Stimulated activated CD8-positive, alpha-beta memory T cell treated with anti-CD3 and anti-CD28 coated beads, Interleukin-15, amount 100 ng/mL, for 4 hours (primary cell): ENCODE measurements around the gene PTPRE.

Experiments used
- DNase-seq, 2 donors: peaks; one replicate each; pipeline ENCODE4 v3.0.0-alpha.2; 2020; ENCODE audit warnings: low read depth in 2 of 2

The PTPRE gene

DNA sequence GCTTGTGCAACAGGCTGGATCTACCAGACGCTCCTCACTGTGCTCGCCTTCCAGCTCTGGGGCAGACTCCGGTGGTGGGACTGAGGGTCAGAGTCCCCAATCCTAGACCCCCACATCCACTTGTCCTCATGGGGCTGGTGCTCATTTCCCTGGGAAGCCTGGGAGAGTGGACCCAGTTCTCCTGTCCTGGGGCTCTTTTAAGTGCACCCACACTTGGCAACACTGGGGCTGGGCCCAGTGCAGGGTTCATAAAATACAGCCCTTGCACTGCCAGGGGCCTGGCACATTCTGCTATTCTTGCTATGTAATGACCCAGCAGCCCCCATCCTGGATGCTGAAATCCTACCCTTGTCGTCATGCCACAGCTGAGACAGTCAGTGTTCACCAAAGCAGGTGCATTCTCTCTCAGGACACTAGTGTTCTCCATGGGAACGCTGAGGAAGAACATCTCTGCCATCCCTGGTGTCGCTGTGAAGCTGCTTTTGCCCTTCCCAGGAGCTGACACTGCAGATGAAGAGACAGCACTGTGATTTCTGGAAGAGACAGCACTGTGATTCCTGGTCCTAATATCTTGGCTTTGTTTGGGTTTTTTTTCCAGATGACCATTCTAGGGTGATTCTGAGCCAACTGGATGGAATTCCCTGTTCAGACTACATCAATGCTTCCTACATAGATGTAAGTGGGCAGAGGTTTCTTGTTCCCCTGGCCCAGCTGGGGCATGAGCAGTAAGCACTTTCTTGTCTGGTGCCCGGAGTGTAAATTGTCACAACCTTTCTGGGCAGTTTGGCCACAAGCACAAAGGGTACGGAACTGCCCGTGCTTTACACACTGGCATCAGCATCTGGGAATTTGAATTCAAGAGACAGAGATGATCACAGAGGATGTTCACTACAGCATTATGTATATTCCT is 153.7 kb downstream of the PTPRE start:
- no peak for DNase-seq

DNA sequence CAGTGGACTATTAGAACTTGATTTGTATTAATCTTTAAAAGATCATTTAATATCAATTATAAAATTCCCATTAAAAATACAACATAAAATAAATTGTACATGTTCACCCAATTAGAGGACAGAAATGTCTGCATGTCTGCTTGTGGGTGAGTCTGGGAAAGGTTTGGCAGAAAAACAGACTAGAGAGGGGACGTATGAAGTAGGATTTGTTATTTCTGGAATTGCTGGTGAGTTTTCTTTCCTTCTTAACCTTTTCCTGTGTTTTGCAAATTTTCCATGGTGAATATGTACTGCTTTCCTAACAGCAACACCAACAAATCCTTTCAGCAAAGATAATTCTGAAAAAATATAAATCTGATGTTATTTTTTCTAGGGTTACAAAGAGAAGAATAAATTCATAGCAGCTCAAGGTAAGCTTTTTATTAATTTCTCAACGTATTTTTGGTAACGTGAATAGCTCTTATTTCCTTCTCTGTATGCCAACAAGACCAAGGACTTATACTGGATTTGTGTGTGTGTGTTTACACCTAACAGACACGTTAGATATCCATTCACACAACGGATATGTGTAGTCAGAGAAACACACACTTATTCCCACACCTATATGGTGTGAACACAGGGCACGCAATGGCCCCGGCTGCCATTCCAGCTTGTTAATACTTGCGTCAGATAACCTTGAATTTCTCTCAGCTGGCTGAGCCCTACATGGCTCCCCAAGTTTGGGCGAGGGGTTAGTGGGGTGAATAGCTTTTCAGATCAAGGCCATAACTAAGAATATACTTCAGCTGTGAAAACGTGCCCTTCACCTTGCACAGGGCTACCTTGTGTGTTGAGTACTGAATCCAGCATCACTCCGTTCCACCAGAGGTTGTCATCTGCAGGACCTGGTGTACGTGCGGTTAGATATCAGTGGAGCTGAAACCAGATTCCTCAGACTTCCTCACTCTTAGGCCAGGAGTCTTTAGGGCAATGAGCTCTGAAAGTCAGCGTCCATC is 154.7 kb downstream of the PTPRE start:
- DNase-seq = no peak

GRCh38 chr10:128062331-128062880 is 155.5 kb downstream of the PTPRE start:
- DNase-seq = no peak

- DNase-seq = no peak
Measured at GRCh38 chr10:128062881-128063563, 156.1 kb downstream of the PTPRE start.

- DNase-seq = no peak
Measured at GRCh38 chr10:128063736-128064107, 156.8 kb downstream of the PTPRE start.

GRCh38 chr10:128064108-128064969 is 157.4 kb downstream of the PTPRE start:
- peak; percentile 66 to 79 for DNase-seq

GRCh38 chr10:128064970-128065580 is 158.2 kb downstream of the PTPRE start:
- DNase-seq = no peak

DNA sequence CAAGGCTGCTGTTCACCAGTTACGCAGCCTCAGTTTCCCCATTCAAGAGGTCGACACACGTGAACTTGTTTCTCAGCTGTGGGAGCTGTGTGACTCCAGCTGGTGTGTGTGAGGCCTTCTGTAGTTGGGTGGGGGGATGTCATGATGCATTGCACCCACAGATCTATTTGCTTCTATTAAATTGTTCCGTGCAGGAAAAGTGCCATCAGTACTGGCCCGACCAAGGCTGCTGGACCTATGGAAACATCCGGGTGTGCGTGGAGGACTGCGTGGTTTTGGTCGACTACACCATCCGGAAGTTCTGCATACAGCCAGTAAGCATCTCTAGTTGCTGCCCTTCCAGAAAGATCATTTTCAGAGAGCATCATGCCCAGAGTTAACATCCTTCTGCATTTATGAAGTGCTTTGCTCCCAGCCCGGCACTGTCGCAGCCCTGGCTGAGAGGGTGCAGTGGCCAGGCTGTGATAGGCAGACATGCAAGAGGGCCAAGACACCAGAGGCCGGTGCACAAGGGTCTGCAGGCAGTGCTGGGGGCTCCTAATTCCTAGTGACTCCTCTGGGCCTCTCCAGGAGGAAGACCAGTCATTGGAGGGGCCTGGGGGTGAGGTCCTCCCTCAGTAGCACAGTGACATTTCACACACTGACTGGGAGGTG is 159.1 kb downstream of the PTPRE start:
- DNase-seq = no peak

DNA sequence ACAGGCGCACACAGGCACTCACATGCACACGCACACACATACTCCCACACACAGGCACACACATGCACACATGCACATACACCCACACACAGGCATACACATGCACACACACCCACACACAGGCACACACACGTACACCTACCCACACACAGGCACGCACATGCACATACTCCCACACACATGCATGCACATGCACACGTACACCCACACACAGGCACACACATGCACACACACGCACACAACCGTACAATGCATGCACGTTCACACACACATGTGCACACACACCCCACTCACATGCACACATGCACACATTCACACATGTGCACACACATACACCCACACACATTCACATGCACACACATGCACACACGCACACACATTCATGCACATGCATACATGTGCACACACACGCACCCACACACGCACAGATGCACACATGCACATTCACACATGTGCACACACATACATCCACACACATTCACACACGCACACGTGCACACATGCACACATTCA is 160.0 kb downstream of the PTPRE start:
- DNase-seq = no peak

DNA sequence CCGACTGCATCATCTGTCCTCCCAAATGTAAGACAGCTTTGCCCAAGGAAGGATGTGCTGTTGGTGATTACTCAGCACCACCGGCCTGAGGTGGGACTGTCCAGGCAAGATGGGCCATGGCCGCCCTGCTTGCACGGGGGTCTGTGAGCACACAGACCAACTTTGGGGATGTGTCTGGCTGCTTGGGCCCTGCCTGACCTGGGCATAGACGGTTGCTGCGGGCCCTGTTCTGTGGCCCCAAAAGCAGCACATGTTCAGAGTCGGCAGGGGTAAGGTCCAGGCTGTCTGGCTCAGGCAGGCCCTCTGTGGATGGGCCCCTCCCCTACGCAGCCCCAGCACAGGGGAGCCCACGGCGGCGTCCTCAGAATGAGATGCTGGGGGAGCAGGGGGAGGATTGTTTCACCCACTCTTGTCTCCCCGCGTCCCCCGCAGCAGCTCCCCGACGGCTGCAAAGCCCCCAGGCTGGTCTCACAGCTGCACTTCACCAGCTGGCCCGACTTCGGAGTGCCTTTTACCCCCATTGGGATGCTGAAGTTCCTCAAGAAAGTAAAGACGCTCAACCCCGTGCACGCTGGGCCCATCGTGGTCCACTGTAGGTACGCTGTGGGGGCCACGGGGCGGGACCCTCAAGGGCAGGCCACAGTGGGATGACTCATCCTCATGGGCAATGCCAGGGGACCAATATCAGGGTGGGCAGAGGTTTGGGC is 160.9 kb downstream of the PTPRE start:
- no peak for DNase-seq

DNA sequence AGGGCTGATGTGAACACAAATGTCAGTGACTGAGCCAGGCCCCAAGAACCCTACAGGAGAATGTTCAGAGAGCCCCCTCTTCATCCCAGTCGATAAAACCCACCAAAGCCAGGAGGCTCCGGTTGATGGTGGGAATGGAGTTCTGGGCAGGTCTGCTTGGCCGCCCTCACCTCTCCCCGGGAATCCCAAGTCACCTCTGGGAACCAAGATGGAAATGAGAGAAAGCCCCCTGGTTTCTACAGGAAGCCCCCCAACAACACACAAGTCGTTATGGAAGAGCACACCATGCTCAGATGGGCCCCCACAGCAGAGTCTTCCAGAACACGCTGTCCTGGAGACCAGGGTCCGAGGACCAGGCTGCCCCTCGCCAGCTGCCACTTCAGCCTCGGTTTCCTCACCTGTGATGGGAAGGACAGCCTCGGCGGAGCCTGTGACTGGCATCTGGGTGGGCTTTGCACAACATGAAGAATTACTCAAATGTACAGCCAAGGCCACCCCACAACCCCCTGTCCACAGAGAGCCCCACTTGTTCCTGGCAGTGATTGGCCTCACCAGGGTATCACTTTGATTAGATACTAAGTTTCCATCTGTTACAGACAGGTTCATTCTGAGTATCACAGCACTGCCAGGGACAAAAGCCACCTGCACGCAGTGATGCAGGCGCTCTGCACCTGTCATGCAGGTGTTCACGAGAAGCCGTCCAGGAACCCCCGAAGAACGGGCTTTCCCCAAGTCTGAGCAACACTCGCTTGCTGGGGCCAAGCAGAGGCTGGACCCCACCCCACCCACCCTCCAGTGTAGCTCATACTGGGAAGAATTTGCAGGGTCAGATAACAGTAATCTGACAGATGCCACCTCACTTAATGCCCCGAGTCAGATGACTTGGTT is 161.7 kb downstream of the PTPRE start:
- DNase-seq = no peak

DNA sequence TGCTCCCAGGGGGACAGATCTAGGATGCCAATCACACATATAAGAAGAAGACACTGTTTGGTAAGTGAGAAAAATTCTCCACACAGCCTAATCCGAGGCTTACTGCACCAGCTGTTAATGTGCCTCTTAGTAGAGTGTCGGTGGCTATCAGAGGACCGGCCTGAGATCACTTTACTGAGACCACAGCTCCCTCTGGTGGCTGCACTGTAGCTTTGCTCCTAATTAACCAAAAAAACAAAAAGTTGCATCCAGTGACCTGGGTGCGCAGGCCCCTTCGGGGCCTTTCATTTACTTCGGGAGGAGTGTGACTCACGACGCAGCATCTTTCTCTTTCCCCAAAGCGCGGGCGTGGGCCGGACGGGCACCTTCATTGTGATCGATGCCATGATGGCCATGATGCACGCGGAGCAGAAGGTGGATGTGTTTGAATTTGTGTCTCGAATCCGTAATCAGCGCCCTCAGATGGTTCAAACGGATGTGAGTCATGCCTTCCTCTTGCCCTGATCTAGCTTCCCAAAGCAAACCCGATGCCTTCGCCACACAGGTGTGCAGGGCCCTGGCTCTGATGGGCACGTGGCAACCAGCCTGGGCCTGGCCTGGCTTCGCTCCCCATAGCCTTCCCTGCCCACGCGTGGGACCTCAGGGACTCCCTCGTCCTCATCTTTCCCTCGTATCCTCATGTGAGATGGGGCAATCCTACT is 162.6 kb downstream of the PTPRE start:
- DNase-seq = peak in 1 of 2 donors; percentile 46

GRCh38 chr10:128070161-128070560 is 163.3 kb downstream of the PTPRE start:
- DNase-seq = no peak

DNA sequence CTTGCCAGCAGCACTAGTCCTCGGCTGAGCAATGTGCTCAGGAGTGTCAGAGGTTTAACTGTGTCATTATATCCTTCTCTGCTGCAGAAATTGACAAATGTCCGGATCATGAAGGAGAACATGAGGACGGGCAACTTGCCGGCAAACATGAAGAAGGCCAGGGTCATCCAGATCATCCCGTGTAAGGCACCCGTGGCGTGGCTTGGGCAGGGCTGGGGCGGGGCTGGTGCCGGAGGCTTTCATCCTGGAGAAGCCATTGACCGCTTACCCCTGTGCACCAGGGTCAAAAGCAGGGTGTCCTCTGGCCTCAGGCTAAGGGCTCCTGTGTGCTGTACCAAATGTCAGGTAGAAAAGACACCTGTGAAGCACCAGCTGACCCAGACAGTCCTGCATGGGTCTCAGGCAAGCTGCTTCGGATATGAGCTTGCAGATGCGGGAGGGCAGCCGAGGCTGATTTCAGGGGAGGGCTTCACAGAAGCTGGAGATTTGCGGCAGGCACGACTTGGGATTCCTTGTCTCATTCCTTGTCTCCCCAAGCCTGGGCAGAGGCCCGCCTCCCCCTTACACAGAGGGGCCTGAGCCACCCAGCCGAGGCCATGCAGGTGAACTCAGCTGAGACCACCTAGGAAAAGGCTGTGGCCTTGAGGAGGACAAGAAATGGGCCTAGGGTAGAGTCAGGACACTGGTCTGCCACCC is 164.0 kb downstream of the PTPRE start:
- no peak for DNase-seq

DNA sequence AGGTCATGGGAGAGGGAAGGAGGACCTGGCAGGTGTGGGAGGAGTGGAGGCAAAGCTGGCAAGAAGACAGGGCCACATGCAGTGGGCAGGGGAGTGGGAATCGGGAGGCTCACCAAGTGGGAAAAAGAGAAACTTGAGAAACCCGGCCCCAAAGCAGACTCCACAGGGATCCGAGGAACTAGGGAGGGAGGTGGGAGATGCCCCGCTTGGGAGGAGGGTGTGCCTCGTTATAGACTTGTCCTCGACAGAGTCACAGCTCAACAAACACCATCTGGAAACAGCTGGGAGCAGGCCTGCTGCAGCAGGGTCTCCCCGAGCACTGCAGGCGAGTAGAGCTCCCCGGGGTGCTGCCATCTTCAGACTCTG is 164.5 kb downstream of the PTPRE start:
- DNase-seq = no peak

- DNase-seq = no peak
Measured at GRCh38 chr10:128072046-128072445, 165.1 kb downstream of the PTPRE start.
